Colonic mucosa (tissue), 4 donors: ENCODE measurements around the gene CERS6. TPM values are rescaled to one million over a fixed set of nuclear protein-coding genes. Genes with fewer than 3 reads are reported as not detected.

Experiments used
- DNase-seq: peaks from one replicate; pipeline ENCODE4 v3.0.0-alpha.2; 2020
- H3K27ac ChIP-seq: fragments of 200-600 bp; one replicate; pipeline ENCODE4 v1.8.0; 2021
- H3K27me3 ChIP-seq: fragments of 200-600 bp; one replicate; pipeline ENCODE4 v1.8.0; 2021
- H3K36me3 ChIP-seq: fragments of 200-600 bp; one replicate; pipeline ENCODE4 v1.8.0; 2021
- H3K4me1 ChIP-seq: fragments of 200-600 bp; one replicate; pipeline ENCODE4 v1.8.0; 2021; ENCODE audit warnings: mild to moderate bottlenecking
- H3K4me3 ChIP-seq: fragments of 200-600 bp; one replicate; pipeline ENCODE4 v1.8.0; 2021
- H3K9ac ChIP-seq, 2 donors: one replicate each; pipeline ENCODE4 v1.7.0; 2013; ENCODE audit warnings: control low read depth in 2 of 2, low read depth in 2 of 2, low read length in 2 of 2
- H3K9me3 ChIP-seq: fragments of 200-600 bp; one replicate; pipeline ENCODE4 v1.8.0; 2021
- intact Hi-C: fragments of 100-400 bp; cut with DNase I; formaldehyde crosslinking; loops from one replicate; pipeline ENCODE4 v1.14.1; 2022
- total RNA-seq, 2 donors: library from RNA; stranded (reverse); fragmentation: NEBNext Ultra II Directional in 1 of 2; extraction: Animal tissue kit (Norgen Biotek cat#: 25700) in 1 of 2; gene quantifications; one replicate each; pipeline ENCODE4 v1.2.1, GENCODE V29; 2021
- TF ChIP-seq, protein P1 (sequence below): fragments of 200-600 bp; IDR thresholded peaks from one replicate; pipeline ENCODE4 v1.8.0; 2022; ENCODE audit warnings: antibody characterized with exemption, mild to moderate bottlenecking
- donor health status: healthy.
- donor health status: DM: no; HTN: no; CAD: no.
- donor health status: DM: no; HTN: no; CAD: no.

The CERS6 gene
- total RNA-seq, 2 donors from 2014 or later = 56.7 to 75.9 TPM

DNA sequence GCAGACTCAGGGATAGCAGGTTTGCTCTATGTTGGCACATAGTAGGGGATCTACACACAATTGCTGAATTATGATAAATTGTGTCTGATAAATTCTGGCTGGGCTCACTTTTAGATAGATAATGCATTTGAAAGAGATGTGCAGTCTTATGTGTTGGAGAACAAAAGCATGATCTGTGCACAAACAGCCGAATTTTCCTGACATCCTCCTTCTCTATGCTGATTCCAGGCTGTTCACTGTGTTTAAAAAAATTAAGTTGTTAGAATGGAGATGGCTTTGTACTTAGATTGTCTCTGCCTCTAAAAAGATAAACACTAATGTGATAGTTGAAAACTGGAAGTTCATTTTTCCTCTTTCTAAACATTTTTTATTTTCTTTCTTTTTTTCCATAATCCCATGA is 2.1 kb downstream of the CERS6 start:
- Histone ChIP-seq H3K36me3 (no peaks in the 10 kb centered on the region), H3K27me3 (no peaks in the 10 kb centered on the region), H3K27ac (no peak overlapping the region), H3K9ac (peak overlapping the region in 1 of 2 donors; percentile 91), H3K4me1 (no peaks in the 10 kb centered on the region), H3K9me3 (no peaks in the 10 kb centered on the region), H3K4me3 (peak overlapping the region; percentile 87)
- DNase-seq = no peak
- intact Hi-C loops = loop anchor here (10.0 kb wide), 1 partner anchor 237 kb away; no protein-coding TSS in a partner anchor
- TF ChIP-seq, protein P1, sequence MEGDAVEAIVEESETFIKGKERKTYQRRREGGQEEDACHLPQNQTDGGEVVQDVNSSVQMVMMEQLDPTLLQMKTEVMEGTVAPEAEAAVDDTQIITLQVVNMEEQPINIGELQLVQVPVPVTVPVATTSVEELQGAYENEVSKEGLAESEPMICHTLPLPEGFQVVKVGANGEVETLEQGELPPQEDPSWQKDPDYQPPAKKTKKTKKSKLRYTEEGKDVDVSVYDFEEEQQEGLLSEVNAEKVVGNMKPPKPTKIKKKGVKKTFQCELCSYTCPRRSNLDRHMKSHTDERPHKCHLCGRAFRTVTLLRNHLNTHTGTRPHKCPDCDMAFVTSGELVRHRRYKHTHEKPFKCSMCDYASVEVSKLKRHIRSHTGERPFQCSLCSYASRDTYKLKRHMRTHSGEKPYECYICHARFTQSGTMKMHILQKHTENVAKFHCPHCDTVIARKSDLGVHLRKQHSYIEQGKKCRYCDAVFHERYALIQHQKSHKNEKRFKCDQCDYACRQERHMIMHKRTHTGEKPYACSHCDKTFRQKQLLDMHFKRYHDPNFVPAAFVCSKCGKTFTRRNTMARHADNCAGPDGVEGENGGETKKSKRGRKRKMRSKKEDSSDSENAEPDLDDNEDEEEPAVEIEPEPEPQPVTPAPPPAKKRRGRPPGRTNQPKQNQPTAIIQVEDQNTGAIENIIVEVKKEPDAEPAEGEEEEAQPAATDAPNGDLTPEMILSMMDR = no peak

DNA sequence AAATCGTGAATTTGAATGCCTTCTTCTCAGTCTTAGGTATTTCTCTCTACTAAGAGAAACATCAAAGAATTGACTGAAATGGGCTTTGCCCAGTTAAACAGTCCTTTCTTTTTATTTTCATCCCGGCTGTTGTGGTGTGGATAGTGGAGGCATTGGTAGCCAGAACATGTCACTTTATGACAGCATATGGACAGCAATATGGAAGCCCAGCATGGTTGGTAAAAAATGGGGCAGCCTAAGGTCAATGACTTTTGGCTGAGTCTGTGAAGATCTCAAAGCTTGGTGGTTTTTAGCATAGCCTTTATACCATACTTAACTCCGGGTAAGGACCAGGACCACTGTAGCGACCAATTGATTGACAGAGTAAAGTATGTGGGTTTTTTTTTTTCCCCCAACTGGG is 3.2 kb downstream of the CERS6 start:
- no peaks in the 10 kb centered on the region for H3K27me3 ChIP-seq
- no peaks in the 10 kb centered on the region for H3K36me3 ChIP-seq
- no peak overlapping the region for H3K4me3 ChIP-seq
- DNase-seq = no peak
- intact Hi-C loops = loop anchor here (10.0 kb wide), 1 partner anchor 236 kb away; no protein-coding TSS in a partner anchor
- TF ChIP-seq, protein P1 = no peak
- H3K27ac ChIP-seq = no peak overlapping the region
- H3K4me1 ChIP-seq = no peaks in the 10 kb centered on the region
- H3K9ac ChIP-seq = no peak overlapping the region
- H3K9me3 ChIP-seq = no peaks in the 10 kb centered on the region

DNA sequence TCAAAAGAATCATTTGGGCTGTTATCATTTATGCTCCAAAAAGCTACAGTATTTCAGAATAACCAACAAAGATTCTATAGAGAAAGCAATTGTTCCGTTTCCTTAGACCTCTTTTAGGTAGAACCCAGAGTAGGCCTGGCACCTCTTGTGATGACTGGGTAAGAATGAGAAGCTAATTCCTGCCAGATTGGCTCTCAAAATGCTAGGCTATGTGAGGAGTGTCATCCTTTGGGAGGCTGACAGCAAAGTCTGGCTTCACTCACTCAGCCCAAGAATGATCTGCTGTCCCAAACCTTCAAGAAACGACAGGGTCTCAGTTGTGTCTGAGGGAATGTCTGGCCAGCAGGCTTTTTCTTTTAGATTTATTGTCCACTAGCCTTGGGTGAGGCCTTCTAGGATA is 4.5 kb downstream of the CERS6 start:
- Histone ChIP-seq H3K9ac (no peak overlapping the region), H3K9me3 (no peaks in the 10 kb centered on the region), H3K4me1 (no peaks in the 10 kb centered on the region), H3K27ac (no peak overlapping the region), H3K36me3 (no peaks in the 10 kb centered on the region), H3K4me3 (no peak overlapping the region), H3K27me3 (no peaks in the 10 kb centered on the region)
- intact Hi-C loops = no loop called here
- no peak for DNase-seq
- TF ChIP-seq, protein P1 = no peak

DNA sequence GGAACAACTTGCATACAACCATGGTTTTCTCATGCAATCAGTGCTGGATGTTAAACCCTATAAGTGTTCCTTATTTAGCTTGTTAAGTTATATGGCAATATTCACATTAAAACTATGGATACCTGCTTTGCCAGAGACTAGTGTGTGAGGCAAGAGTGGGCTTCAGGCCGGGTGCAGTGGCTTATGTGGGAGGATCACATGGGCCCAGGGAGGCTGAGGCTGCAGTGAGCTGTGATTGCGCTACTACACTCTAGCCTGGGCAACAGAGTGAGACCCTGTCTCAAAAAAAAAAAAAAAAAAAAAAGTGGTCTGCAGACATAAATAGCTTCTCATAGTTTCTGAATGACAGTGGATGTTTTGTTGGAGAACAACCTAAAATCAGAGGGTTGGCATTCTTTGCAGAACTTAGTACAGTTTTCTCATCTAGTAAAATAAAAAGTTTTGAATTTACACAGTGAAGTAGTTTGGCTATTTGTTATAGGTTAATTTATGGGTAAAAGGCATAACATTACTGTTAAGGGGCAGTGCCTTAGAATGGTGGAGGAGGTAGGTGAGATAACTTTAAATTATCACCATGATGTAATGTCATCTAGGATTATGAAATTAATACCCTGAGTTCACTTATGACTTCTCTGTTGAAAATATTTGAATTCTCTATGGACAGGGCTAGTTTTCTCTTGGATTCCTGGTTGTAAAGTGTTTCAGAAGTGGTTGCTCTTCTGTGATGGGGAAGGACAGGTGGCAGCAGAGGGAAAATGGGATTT is 5.3 kb downstream of the CERS6 start:
- H3K27ac ChIP-seq = no peak overlapping the region
- intact Hi-C loops = no loop called here
- no peak for DNase-seq

DNA sequence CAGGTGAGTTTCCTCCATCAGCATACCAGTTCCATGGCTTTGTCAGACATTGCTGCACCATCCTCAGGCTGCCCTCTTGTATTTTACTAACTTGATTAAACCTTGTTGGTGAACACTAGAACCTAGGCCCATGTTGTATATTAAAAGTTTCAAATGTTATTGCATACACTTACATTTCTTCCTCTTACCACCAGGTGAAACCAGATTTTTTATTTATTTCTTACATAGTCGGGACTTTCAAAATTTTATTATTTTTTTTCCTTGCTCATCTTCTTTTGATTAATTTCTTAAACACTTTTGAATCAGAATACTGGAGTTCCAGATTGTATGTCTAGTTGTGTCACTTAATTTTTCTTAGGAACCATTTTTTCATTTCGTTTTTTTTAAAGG is 5.9 kb downstream of the CERS6 start:
- H3K36me3 ChIP-seq = no peaks in the 10 kb centered on the region
- DNase-seq = no peak
- no peak overlapping the region for H3K9ac ChIP-seq
- H3K4me3 ChIP-seq = no peak overlapping the region
- H3K9me3 ChIP-seq = no peaks in the 10 kb centered on the region
- TF ChIP-seq, protein P1 = no peak
- H3K4me1 ChIP-seq = peaks cover 7% of the 10 kb centered on the region
- no peaks in the 10 kb centered on the region for H3K27me3 ChIP-seq
- intact Hi-C loops = no loop called here
- no peak overlapping the region for H3K27ac ChIP-seq

More for the DNA sequence above, 5.3 kb downstream of the CERS6 start:
- Histone ChIP-seq H3K4me1 (peaks cover 6% of the 10 kb centered on the region), H3K36me3 (no peaks in the 10 kb centered on the region), H3K9me3 (no peaks in the 10 kb centered on the region), H3K9ac (no peak overlapping the region), H3K27me3 (no peaks in the 10 kb centered on the region), H3K4me3 (no peak overlapping the region)
- TF ChIP-seq, protein P1 = no peak
